ENCODE data around the gene PDS5B.
"Not testable (repeated sequence)": the region's sequence is repeated elsewhere in the genome, so short reads cannot be mapped to it uniquely, and the experiment has no call there.

PDS5B gene

DNA sequence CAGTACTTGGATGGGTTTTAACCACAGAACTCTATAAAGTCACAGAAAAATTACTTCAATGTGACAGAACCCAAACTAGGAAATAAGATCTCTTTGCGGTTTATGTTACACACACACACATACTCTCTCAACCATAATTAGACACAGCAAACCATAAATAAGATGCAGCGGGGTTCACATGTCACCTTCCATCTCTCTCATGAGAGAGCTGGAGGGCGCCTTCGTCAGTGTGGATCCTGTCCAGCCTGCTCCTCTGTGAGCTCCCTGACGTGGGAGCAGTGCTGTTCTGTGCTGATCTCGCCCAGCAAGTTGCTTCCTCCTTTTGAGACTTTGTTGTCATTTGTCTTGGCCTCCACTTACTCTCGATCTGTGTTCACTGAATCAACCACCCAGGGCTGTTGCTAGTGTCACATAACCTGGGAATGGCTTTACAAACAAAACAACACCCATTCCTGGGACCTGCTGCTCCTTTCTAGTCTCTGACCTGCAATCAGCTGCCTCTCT is 225.1 kb downstream of the PDS5B start:
- DNase-seq = peak; percentile 33

DNA sequence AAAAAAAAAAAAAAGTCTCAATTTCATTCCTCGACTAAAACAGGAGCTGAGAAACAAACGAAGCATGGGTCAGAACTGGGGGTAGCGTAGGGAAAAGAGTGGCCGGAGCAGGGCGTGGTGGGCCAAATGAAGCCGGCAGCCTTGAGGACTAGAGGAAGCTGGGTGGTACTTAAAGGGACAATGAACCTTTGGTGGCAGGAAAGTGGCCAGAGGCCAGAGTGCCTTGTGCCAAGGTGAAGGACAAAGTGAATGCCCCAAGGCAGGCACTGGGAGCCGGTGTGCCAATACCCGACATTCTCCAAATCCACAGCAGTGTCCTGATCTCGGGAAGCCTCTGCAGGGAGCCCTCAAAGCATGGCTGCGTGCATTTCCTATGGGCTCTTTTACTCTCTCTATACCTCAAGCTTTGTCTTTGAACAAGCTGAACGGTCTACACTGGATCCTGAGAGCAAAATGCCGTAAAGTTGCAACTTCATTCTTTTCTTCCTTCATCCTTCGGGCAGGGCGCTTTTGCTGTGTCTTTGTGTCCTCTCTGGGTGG is 235.0 kb downstream of the PDS5B start:
- DNase-seq = no peak

DNA sequence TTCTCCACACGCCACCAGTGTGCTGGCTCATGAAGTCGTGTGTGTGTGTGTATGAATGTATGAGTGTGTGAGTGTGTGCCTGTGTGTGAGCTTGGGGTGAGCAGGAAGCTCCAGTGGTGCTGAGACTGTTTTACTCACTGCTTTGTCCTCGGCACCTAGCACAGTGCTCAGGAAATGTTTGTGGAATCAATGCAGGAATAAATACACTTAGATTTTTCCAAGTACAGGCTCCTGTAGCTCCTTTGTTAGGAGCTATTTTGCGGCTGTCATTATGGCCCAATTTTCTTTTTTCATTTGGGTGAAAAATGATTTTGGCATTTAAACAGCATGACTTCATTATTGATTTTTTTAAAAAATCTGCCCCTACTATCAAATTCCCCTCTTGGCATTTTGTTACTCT is 236.5 kb downstream of the PDS5B start:
- no peak for DNase-seq

DNA sequence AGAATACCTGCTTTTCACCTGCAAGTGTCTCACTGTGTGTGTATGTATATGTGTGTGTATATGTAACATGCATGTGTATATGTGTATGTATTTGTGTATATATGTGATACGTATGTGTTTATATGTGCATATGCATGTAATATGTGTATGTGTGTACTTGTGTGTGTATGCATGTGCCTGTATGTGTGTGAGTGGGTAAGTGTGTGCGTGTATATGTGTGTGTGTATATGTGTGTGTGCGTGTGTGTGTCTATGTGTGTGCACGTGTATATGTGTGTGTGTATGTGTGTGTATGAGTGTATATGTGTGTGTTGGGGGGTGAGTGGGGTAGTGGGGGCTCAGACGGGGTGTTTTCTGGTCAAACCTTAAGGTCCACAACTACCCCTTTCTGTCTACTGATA is 237.3 kb downstream of the PDS5B start:
- DNase-seq = no peak

DNA sequence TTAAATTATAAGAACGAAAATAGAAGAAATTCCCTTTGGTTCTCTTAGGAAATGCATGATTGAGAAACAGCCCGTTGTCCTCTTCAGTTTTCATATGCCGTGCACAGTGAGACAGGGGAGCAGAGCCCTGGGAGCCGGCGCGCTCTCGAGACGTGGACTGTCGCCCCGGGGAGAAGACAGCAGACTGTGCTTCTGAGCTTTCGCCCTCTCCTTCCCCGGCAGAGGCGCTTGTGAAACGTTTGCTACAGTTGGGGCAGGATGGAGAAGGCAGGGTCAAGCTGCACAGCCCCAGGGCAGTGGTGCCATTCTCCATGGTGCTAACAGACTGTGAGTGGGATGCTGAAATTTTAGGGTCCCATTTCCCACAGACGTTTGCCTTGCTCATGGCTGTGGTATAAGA is 237.8 kb downstream of the PDS5B start:
- DNase-seq = no peak

DNA sequence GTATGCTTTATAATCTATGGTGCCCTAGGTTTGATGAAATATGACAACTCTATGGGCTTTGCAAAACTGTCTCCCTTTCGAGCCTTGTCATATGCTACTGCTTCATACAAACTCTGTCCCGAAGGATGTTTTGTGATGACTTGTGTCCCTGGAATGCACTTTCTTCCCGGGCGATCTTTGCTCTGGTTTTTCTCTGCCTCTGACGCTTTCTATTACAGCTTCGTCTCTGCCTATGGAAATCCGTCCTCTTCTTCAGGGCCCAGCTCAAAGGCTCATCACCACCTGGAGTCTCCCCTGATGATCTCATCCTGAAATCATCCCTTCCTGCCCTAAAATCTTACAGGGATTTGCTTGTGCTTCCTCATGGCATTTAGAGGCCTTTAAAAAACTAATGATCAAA is 238.4 kb downstream of the PDS5B start:
- no peak for DNase-seq

DNA sequence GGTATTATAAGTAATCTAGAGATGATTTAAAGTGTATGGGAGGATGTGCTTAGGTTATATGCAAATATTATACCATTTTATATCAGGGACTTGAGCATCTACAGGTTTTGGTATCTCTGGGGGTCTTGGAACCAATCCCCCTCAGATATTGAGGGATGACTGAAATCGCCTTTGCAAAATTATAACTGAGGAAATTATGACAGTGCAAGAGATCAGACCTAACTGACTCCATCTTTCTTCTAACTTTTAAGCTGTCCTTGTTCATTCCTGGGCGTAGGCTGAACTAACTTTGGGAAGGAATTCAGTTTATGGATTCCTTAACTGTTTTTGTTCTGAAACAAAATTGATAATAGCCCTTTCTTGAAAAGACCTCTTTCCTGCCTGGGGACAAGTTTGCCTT is 239.2 kb downstream of the PDS5B start:
- DNase-seq = no peak

DNA sequence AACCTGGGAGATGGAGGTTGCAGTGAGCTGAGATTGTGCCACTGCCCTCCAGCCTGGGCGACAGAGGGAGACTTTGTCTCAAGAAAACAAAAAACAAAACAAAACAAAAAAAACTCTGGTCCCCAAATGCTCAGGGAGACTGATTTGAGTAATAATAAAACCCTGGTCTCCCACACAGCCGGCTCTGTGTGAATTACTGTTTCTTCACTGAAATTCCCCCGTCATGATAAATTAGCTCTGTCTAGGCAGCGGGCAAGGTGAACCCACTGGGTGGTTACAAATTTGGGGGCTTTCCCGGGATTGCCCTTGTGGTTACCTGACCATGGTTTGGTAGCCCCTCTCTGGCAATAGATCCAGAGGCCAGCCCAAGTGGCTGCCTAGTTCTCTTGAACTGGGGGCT is 240.1 kb downstream of the PDS5B start:
- not testable (repeated sequence) for DNase-seq
